ENCODE data around the gene NTN3.
"Not testable (repeated sequence)": the region's sequence is repeated elsewhere in the genome, so short reads cannot be mapped to it uniquely, and the experiment has no call there.

Gene NTN3

DNA sequence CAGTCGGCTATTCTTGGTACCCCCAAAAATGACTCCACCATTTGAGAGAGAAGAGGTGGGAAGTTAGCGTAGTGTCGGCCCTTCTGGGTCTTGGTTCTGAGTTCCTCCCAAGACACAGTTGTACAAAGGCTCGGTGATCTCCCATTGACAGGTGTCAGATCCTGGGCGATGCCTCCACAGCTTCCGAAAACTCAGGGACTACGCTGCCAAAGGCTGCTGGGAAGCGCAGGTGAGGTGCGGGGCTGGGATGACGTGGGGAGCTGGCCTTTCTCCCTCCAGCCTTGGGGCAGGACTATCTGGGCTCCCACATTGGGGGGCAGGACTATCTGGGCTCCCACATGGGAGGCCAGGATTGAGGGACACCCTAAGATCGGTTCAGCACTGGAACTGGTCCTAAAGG is 31.5 kb upstream of the NTN3 start:
- H3K79me2 ChIP-seq (ENCODE audit: insufficient read depth, low read length) = no peaks in the 10 kb centered on the region
- peaks cover 77% of the 10 kb centered on the region for H3K36me3 ChIP-seq (ENCODE audit: insufficient read depth, low read length)
- no peak overlapping the region for H3K4me3 ChIP-seq (ENCODE audit: low read depth, low read length, poor library complexity, severe bottlenecking)
- no peak overlapping the region for H2AFZ ChIP-seq (ENCODE audit: low read length)
- H3K27ac ChIP-seq (ENCODE audit: low read depth, low read length, poor library complexity, severe bottlenecking) = peak overlapping the region; percentile 37
- no peaks in the 10 kb centered on the region for H3F3A ChIP-seq (ENCODE audit: insufficient read depth, low read length)
- no peaks in the 10 kb centered on the region for H3K9me3 ChIP-seq (ENCODE audit: low read length)
- TF ChIP-seq, protein P1, sequence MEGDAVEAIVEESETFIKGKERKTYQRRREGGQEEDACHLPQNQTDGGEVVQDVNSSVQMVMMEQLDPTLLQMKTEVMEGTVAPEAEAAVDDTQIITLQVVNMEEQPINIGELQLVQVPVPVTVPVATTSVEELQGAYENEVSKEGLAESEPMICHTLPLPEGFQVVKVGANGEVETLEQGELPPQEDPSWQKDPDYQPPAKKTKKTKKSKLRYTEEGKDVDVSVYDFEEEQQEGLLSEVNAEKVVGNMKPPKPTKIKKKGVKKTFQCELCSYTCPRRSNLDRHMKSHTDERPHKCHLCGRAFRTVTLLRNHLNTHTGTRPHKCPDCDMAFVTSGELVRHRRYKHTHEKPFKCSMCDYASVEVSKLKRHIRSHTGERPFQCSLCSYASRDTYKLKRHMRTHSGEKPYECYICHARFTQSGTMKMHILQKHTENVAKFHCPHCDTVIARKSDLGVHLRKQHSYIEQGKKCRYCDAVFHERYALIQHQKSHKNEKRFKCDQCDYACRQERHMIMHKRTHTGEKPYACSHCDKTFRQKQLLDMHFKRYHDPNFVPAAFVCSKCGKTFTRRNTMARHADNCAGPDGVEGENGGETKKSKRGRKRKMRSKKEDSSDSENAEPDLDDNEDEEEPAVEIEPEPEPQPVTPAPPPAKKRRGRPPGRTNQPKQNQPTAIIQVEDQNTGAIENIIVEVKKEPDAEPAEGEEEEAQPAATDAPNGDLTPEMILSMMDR (IDR thresholded peaks at IDR 0.05; ENCODE audit: low read length) = no peak
- TF ChIP-seq EZH2 (IDR thresholded peaks at IDR 0.05; ENCODE audit: borderline replicate concordance, low read length) = no peak
- H3K4me1 ChIP-seq (ENCODE audit: insufficient read depth, low read length, severe bottlenecking) = no peaks in the 10 kb centered on the region
- H3K4me2 ChIP-seq (ENCODE audit: low read length) = no peak overlapping the region
- no peaks in the 10 kb centered on the region for H4K20me1 ChIP-seq (ENCODE audit: insufficient read depth, low read length)
- no peak overlapping the region for H3K9ac ChIP-seq (ENCODE audit: low read length)
- no peaks in the 10 kb centered on the region for H3K9me2 ChIP-seq (ENCODE audit: low read depth, low read length)
- no peaks in the 10 kb centered on the region for H3K27me3 ChIP-seq (ENCODE audit: insufficient read depth, low read length)

- H3K9me3 ChIP-seq (ENCODE audit: low read length) = not testable (repeated sequence)
Measured at GRCh38 chr16:2441143-2441804, 29.8 kb upstream of the NTN3 start.

DNA sequence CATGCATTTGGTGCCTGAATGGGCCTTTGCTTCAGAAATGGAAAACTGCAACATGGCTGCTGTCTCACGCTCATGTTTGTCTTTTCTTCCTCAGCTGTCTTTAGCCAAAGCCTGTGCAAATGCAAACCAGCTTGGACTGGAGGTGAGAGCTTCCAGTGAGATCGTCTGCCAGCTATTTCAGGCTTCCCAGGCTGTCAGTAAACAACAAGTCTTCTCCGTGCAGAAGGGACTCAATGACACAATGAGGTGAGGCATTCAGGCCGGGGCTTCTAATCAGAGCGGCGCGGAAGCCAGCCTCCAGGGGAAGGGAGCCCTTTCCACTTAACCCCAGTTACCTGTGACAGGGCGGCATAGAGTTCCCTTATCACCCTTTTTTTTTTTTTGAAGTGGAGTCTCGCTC is 27.5 kb upstream of the NTN3 start:
- H3K9me3 ChIP-seq (ENCODE audit: low read length) = no peaks in the 10 kb centered on the region
- H2AFZ ChIP-seq (ENCODE audit: low read length) = no peak overlapping the region
- TF ChIP-seq, protein P1 (IDR thresholded peaks at IDR 0.05; ENCODE audit: low read length) = no peak
- no peak for TF ChIP-seq EZH2 (IDR thresholded peaks at IDR 0.05; ENCODE audit: borderline replicate concordance, low read length)
- H3K36me3 ChIP-seq (ENCODE audit: insufficient read depth, low read length) = peaks cover 82% of the 10 kb centered on the region
- H3K9ac ChIP-seq (ENCODE audit: low read length) = no peak overlapping the region
- no peak overlapping the region for H3K4me2 ChIP-seq (ENCODE audit: low read length)
- H3K9me2 ChIP-seq (ENCODE audit: low read depth, low read length) = no peaks in the 10 kb centered on the region
- no peak overlapping the region for H3K4me3 ChIP-seq (ENCODE audit: low read depth, low read length, poor library complexity, severe bottlenecking)
- no peaks in the 10 kb centered on the region for H3K4me1 ChIP-seq (ENCODE audit: insufficient read depth, low read length, severe bottlenecking)
- H3K27me3 ChIP-seq (ENCODE audit: insufficient read depth, low read length) = no peaks in the 10 kb centered on the region
- H4K20me1 ChIP-seq (ENCODE audit: insufficient read depth, low read length) = no peaks in the 10 kb centered on the region
- H3F3A ChIP-seq (ENCODE audit: insufficient read depth, low read length) = no peaks in the 10 kb centered on the region
- no peaks in the 10 kb centered on the region for H3K79me2 ChIP-seq (ENCODE audit: insufficient read depth, low read length)
- no peak overlapping the region for H3K27ac ChIP-seq (ENCODE audit: low read depth, low read length, poor library complexity, severe bottlenecking)

More at GRCh38 chr16:2441143-2441804, 29.8 kb upstream of the NTN3 start:
- peaks cover 83% of the 10 kb centered on the region for H3K36me3 ChIP-seq (ENCODE audit: insufficient read depth, low read length)
- H3K9me2 ChIP-seq (ENCODE audit: low read depth, low read length); H3K27me3 ChIP-seq (ENCODE audit: insufficient read depth, low read length); H2AFZ ChIP-seq (ENCODE audit: low read length); H4K20me1 ChIP-seq (ENCODE audit: insufficient read depth, low read length); H3K9ac ChIP-seq (ENCODE audit: low read length); H3F3A ChIP-seq (ENCODE audit: insufficient read depth, low read length); H3K4me2 ChIP-seq (ENCODE audit: low read length); H3K79me2 ChIP-seq (ENCODE audit: insufficient read depth, low read length); H3K27ac ChIP-seq (ENCODE audit: low read depth, low read length, poor library complexity, severe bottlenecking); H3K4me3 ChIP-seq (ENCODE audit: low read depth, low read length, poor library complexity, severe bottlenecking); H3K4me1 ChIP-seq (ENCODE audit: insufficient read depth, low read length, severe bottlenecking): not testable (repeated sequence)

Measured in OCI-LY1 (cell line).